Measurements from ENCODE around the gene TPGS1.
A peak's percentile ranks its signal among the peaks of the same experiment; 100 is the strongest.

TPGS1 gene

GRCh38 chr19:495081-495401 is 12.3 kb upstream of the TPGS1 start:
- DNase-seq: no peak

GRCh38 chr19:495402-496111 is 11.7 kb upstream of the TPGS1 start:
- peak in 6 of 51 donors; percentile 9 to 48 (median 18) for DNase-seq

GRCh38 chr19:496112-496665 is 11.1 kb upstream of the TPGS1 start, which contains the start of gene MADCAM1:
Gene MADCAM1 (plus strand): TSS chr19:496486. CDS start chr19:496500, 14 bp downstream.
- DNase-seq: no peak

GRCh38 chr19:496986-497385 is 10.3 kb upstream of the TPGS1 start:
- DNase-seq: no peak

GRCh38 chr19:497491-497868 is 9.8 kb upstream of the TPGS1 start:
- no peak for DNase-seq

- DNase-seq: no peak
Measured at GRCh38 chr19:497869-498510, 9.3 kb upstream of the TPGS1 start.

- no peak for DNase-seq
Measured at GRCh38 chr19:498511-498891, 8.8 kb upstream of the TPGS1 start.

GRCh38 chr19:498977-499623 is 8.2 kb upstream of the TPGS1 start:
- DNase-seq: no peak

- DNase-seq: no peak
Measured at GRCh38 chr19:501646-502045, 5.7 kb upstream of the TPGS1 start.

- DNase-seq: no peak
Measured at GRCh38 chr19:504616-505015, 2.7 kb upstream of the TPGS1 start.

GRCh38 chr19:506404-507285 is 652 bp upstream of the TPGS1 start:
- DNase-seq: peak; percentile 91 to 100 (median 98)

GRCh38 chr19:508204-509150 is 1.2 kb downstream of the TPGS1 start:
- DNase-seq: no peak

- peak in 38 of 51 donors; percentile 8 to 78 (median 44) for DNase-seq
Measured at GRCh38 chr19:510606-511100, 3.4 kb downstream of the TPGS1 start.

- peak in 3 of 51 donors; percentile 37 to 77 (median 41) for DNase-seq
Measured at GRCh38 chr19:511101-511851, 4.0 kb downstream of the TPGS1 start.

GRCh38 chr19:512547-513365 is 5.5 kb downstream of the TPGS1 start:
- DNase-seq: no peak

GRCh38 chr19:513368-514165 is 6.3 kb downstream of the TPGS1 start:
- DNase-seq: no peak

- DNase-seq: no peak
Measured at GRCh38 chr19:514166-514663, 6.9 kb downstream of the TPGS1 start.
